HS-27A (cell line): ENCODE results near the gene ZNF804B.

Experiments
- DNase-seq: peaks from one replicate; pipeline ENCODE4 v3.0.0-alpha.2; 2012; ENCODE audit warnings: low read depth, missing footprints

Gene ZNF804B

GRCh38 chr7:88835147-88835728 lies 75.7 kb downstream of the ZNF804B start:
- DNase-seq = no peak

GRCh38 chr7:88842201-88842600 lies 82.7 kb downstream of the ZNF804B start:
- no peak for DNase-seq

- DNase-seq = no peak
Measured at GRCh38 chr7:88845091-88845490, 85.6 kb downstream of the ZNF804B start.

GRCh38 chr7:88851220-88851619 lies 91.7 kb downstream of the ZNF804B start:
- no peak for DNase-seq

GRCh38 chr7:88859288-88859687 lies 99.8 kb downstream of the ZNF804B start:
- DNase-seq = no peak

- DNase-seq = no peak
Measured at GRCh38 chr7:88866265-88866863, 106.9 kb downstream of the ZNF804B start.

GRCh38 chr7:88867158-88867557 lies 107.7 kb downstream of the ZNF804B start:
- no peak for DNase-seq

GRCh38 chr7:88868456-88868855 lies 109.0 kb downstream of the ZNF804B start:
- DNase-seq = no peak

- DNase-seq = no peak
Measured at GRCh38 chr7:88881136-88881535, 121.6 kb downstream of the ZNF804B start.

GRCh38 chr7:88885131-88885530 lies 125.6 kb downstream of the ZNF804B start:
- DNase-seq = no peak

GRCh38 chr7:88888684-88889083 lies 129.2 kb downstream of the ZNF804B start:
- no peak for DNase-seq

GRCh38 chr7:88910516-88910915 lies 151.0 kb downstream of the ZNF804B start:
- DNase-seq = no peak

- no peak for DNase-seq
Measured at GRCh38 chr7:88912852-88913251, 153.4 kb downstream of the ZNF804B start.

- no peak for DNase-seq
Measured at GRCh38 chr7:88915615-88916014, 156.1 kb downstream of the ZNF804B start.

- no peak for DNase-seq
Measured at GRCh38 chr7:88919478-88920131, 160.1 kb downstream of the ZNF804B start.

- DNase-seq = no peak
Measured at GRCh38 chr7:88922944-88923343, 163.4 kb downstream of the ZNF804B start.

- no peak for DNase-seq
Measured at GRCh38 chr7:88928276-88928675, 168.8 kb downstream of the ZNF804B start.

GRCh38 chr7:88929719-88930118 lies 170.2 kb downstream of the ZNF804B start:
- DNase-seq = no peak

- no peak for DNase-seq
Measured at GRCh38 chr7:88933285-88933684, 173.8 kb downstream of the ZNF804B start.

GRCh38 chr7:88942815-88943501 lies 183.5 kb downstream of the ZNF804B start:
- no peak for DNase-seq

GRCh38 chr7:88951826-88952225 lies 192.3 kb downstream of the ZNF804B start:
- no peak for DNase-seq

GRCh38 chr7:88964418-88964817 lies 204.9 kb downstream of the ZNF804B start:
- no peak for DNase-seq

GRCh38 chr7:88965371-88965770 lies 205.9 kb downstream of the ZNF804B start:
- DNase-seq = no peak
